Cardiac fibroblast (primary cell): ENCODE data around the gene SOX30.
A peak's percentile ranks its signal among the peaks of the same experiment; 100 is the strongest.

Experiments used
- DNase-seq, 2 donors: peaks; one replicate each; pipeline versions ENCODE4 v3.0.0 to v3.0.0-alpha.2; 2010; ENCODE audit warnings: low read depth in 2 of 2
- H3K4me3 ChIP-seq, 2 donors: replicated peaks in 1 of 2; 1 replicate in 1 of 2; 2 replicates in 1 of 2; pipeline ENCODE4 v1.5.1; 2011; ENCODE audit warnings: low read depth in 2 of 2, low read length in 2 of 2, mild to moderate bottlenecking in 2 of 2, moderate library complexity in 1 of 2
- TF ChIP-seq, protein P1 (sequence below): IDR thresholded peaks from one replicate; pipeline ENCODE4 v1.5.1; 2011; ENCODE audit warnings: low read depth, mild to moderate bottlenecking, low read length, inconsistent platforms

Gene SOX30

DNA sequence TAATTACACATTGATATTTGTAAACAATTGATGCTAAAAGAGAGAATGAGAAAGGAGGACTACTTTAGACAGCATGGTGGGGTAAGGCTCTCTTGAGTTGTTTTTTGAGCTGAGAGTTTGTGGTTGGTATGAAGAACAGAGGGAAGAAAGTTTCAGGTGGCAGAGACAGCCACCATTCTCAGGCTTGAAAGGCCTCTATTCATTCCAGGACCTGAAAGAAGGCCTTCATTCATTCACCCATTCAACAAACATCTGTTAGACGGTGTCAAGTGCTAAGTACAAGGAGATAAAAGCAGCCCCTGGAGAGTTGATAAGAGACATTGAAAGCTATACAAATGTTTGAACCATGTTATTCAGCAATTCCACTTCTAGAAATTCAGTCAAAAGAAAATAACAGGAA, 55.0 kb downstream of the SOX30 start:
- TF ChIP-seq, protein P1, sequence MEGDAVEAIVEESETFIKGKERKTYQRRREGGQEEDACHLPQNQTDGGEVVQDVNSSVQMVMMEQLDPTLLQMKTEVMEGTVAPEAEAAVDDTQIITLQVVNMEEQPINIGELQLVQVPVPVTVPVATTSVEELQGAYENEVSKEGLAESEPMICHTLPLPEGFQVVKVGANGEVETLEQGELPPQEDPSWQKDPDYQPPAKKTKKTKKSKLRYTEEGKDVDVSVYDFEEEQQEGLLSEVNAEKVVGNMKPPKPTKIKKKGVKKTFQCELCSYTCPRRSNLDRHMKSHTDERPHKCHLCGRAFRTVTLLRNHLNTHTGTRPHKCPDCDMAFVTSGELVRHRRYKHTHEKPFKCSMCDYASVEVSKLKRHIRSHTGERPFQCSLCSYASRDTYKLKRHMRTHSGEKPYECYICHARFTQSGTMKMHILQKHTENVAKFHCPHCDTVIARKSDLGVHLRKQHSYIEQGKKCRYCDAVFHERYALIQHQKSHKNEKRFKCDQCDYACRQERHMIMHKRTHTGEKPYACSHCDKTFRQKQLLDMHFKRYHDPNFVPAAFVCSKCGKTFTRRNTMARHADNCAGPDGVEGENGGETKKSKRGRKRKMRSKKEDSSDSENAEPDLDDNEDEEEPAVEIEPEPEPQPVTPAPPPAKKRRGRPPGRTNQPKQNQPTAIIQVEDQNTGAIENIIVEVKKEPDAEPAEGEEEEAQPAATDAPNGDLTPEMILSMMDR: no peak
- DNase-seq: no peak
- H3K4me3 ChIP-seq: no peak overlapping the region

DNA sequence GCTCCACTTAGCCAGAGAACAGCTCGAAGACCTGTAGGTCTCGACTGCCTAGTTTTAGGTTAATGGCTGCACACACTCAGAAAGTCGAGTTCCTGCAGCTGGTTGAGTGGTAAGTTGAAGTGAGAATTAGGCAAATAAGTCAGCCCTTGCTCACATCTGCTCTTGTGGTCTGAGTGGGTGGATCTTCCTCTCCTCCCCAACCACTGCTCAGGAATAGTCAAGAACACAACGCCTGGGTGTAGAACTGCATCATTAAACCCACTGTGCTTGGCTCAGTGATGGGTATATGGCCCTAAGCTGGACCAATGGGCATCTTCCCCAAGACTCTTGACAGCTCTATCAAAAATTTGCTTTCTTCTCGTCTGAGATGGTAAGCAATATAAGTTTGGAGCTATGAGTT, 55.8 kb downstream of the SOX30 start:
- H3K4me3 ChIP-seq: no peak overlapping the region
- DNase-seq: no peak
- TF ChIP-seq, protein P1: no peak

DNA sequence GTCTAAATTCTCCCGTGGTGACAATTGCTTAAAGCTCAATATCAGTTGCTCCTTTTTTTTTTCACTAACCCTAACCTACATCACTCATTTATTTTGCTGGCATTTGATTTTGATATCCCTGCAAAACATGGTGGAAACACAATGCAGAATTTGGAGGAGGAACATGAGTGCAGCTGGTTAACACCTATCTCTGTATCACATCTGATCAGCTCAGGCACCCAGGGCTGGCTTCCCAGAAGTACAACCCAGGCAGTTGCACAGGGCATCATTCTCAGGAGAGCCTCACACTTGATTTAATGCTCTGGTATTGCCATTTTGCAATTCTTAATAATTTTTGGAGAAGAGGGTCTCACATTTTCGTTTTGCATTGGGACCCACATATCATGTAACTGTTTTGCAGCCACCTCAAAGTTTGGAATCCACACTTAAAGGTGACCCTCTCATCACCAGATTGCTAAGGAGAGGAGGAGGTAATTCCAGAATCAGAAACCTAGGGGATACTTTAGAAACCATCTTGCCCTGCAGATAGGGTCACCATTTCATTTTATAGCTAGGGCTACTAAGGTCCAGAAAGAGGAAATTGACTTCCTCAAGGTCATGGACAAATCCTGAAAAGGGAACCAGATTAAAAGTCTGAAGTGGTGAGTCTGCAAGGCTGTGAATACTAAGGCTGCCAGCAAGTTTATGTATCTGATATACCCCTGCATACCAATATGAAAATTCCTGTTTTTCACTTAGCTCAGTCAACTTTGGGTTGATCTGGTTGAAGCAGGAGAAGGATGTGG, 57.4 kb downstream of the SOX30 start:
- no peak overlapping the region for H3K4me3 ChIP-seq
- TF ChIP-seq, protein P1: no peak
- DNase-seq: no peak

GRCh38 chr5:157594257-157594656, 58.0 kb downstream of the SOX30 start:
- TF ChIP-seq, protein P1: no peak
- H3K4me3 ChIP-seq: no peak overlapping the region
- peak; percentile 13 to 51 for DNase-seq

- TF ChIP-seq, protein P1: no peak
- no peak for DNase-seq
- no peak overlapping the region for H3K4me3 ChIP-seq
These were observed 59.0 kb downstream of the SOX30 start for GRCh38 chr5:157593052-157593757.

DNA sequence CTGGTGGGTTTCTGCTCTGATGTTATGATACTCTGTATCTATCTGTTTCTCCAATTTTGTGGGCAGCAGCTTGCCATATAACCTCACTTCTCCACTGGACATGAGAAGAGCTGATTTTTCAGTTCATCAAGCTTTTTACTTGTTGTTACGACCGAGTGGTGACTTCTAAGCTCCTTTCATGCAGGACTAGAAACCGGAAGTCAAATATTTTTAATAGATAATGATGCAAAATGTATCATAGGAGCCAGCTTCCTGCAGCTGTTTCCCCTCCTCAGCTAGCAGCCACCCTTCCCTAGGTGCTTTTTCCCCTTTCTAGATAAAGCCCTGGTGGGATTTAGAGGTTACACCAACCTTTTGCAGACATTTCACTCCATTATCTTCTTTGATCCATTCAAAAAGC, 59.6 kb downstream of the SOX30 start:
- H3K4me3 ChIP-seq: no peak overlapping the region
- TF ChIP-seq, protein P1: no peak
- no peak for DNase-seq
